ENCODE data around the gene RBM25. TPM values are rescaled to one million over a fixed set of nuclear protein-coding genes. Genes with fewer than 3 reads are reported as not detected.
"Not testable (repeated sequence)": the region's sequence is repeated elsewhere in the genome, so short reads cannot be mapped to it uniquely, and the experiment has no call there.

The RBM25 gene
- total RNA-seq (ENCODE audit: unreplicated experiment): 118 TPM
- long read RNA-seq, transcript RBM25-203 (9 exons, 2,470 nt): major isoform, 12 of 35 reads
- long read RNA-seq, partial matches to known transcripts: 21 of 35 reads
- long read RNA-seq, other reads (novel, unspliced or antisense): 2 of 35 reads

DNA sequence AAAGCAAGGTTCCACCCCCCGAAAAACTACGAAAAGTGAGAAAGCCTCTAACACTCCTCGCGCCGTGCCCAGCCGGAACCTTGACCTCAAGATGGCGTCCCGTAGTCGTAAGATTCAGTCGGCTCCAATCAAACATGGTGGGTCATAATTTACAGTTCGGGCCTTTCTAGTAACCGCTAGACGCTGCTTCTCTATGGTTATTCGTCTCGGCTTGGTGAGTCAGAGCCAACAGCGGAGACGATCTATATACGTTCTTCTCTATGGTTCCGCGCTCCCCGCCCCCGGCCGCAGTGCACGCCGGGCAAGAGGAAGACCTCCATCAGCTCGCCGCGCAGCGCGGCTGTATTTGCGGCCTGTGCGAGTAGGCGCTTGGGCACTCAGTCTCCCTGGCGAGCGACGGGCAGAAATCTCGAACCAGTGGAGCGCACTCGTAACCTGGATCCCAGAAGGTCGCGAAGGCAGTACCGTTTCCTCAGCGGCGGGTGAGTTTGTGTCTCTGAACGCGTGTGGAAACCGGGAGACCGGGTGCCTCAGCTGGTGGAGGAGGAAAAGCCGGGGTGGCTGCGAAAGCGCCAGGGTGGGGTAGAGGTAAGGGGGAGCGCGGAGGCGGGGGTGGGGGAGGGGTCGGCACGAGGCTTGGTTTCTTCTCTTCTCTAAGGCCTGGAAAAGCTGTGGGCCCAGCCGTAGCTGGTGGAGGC lies at the start of gene RBM25:
RBM25 (plus strand) TSS at position 311 of the 698 bp plus-strand sequence. CDS start 13,108 bp downstream, outside the sequence.
- Mint-ChIP-seq H3K27ac (ENCODE audit: unreplicated experiment) (peak within 1 kb of the TSS; percentile 62), H3K9me3 (ENCODE audit: unreplicated experiment) (peaks cover 1% of the 10 kb centered on the region), H3K4me1 (ENCODE audit: low read depth, unreplicated experiment) (peaks cover 6% of the 10 kb centered on the region), H3K4me3 (ENCODE audit: unreplicated experiment) (no peak within 1 kb of the TSS), H3K36me3 (ENCODE audit: unreplicated experiment) (no peaks in the 10 kb centered on the region), H3K27me3 (ENCODE audit: unreplicated experiment) (no peaks in the 10 kb centered on the region)
- TF ChIP-seq, protein P1, sequence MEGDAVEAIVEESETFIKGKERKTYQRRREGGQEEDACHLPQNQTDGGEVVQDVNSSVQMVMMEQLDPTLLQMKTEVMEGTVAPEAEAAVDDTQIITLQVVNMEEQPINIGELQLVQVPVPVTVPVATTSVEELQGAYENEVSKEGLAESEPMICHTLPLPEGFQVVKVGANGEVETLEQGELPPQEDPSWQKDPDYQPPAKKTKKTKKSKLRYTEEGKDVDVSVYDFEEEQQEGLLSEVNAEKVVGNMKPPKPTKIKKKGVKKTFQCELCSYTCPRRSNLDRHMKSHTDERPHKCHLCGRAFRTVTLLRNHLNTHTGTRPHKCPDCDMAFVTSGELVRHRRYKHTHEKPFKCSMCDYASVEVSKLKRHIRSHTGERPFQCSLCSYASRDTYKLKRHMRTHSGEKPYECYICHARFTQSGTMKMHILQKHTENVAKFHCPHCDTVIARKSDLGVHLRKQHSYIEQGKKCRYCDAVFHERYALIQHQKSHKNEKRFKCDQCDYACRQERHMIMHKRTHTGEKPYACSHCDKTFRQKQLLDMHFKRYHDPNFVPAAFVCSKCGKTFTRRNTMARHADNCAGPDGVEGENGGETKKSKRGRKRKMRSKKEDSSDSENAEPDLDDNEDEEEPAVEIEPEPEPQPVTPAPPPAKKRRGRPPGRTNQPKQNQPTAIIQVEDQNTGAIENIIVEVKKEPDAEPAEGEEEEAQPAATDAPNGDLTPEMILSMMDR (IDR thresholded peaks at IDR 0.05; ENCODE audit: partially characterized antibody, unreplicated experiment): no peak
- DNase-seq: peak; percentile 94

DNA sequence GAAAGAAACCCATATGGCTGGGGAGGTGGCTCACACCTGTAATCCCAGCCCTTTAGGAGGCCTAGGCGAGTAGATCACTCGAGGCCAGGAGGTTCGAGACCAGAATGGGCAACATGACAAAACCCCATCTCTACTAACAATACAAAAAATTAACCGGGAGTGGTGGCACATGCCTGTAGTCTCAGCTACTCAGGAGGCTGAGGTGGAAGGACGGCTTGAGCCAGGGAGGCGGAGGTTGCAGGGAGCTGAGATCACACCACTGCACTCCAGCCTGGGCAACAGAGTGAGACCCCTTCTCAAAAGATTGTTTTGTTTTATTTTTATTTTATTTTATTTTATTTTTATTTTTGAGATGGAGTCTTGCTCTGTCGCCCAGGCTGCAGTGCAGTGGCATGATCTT lies 47.1 kb upstream of the RBM25 start:
- H3K27ac Mint-ChIP-seq (ENCODE audit: unreplicated experiment); DNase-seq; H3K4me1 Mint-ChIP-seq (ENCODE audit: low read depth, unreplicated experiment); H3K4me3 Mint-ChIP-seq (ENCODE audit: unreplicated experiment); H3K9me3 Mint-ChIP-seq (ENCODE audit: unreplicated experiment); H3K27me3 Mint-ChIP-seq (ENCODE audit: unreplicated experiment); H3K36me3 Mint-ChIP-seq (ENCODE audit: unreplicated experiment): not testable (repeated sequence)

DNA sequence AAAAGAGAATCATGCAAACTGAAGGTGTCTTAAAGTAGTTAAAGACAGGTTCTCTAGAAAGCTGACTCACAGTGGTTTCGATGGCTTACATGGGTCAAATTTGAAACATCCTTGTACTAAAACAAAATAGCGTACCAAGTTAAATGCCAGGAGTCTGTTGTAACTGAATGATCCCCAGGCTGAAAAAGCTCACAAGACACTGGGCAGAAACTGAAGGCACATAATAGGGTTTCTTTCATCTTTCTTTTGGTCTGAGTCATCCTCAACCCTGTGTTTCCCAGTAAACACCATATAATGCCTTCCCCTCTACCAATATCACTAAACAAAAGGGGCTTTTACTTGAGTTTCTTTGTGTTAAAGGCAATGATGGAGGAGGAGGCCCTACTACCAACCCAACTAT lies 44.2 kb upstream of the RBM25 start:
- TF ChIP-seq, protein P1 (IDR thresholded peaks at IDR 0.05; ENCODE audit: partially characterized antibody, unreplicated experiment): no peak
- Mint-ChIP-seq H3K4me3 (ENCODE audit: unreplicated experiment) (no peak overlapping the region), H3K9me3 (ENCODE audit: unreplicated experiment) (no peaks in the 10 kb centered on the region), H3K27me3 (ENCODE audit: unreplicated experiment) (no peaks in the 10 kb centered on the region), H3K36me3 (ENCODE audit: unreplicated experiment) (peaks cover 2% of the 10 kb centered on the region), H3K27ac (ENCODE audit: unreplicated experiment) (no peak overlapping the region), H3K4me1 (ENCODE audit: low read depth, unreplicated experiment) (peaks cover 2% of the 10 kb centered on the region)
- DNase-seq: no peak

DNA sequence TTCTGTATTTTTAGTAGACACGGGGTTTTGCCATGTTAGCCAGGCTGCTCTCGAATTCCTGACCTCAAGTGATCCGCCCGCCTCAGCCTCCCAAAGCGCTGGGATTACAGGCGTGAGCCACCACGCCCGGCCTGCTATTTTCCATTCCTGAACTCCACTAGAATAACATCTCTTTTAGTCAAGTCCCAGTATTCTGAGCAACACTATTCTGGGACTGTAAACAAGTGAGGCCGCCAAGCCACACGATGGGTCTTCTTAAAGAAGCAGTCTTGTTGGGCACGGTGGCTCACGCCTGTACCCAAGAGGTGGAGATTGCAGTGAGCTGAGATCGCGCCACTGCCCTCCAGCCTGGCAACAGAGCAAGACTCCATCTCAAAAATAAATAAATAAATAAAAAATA lies 42.8 kb upstream of the RBM25 start:
- H3K9me3 Mint-ChIP-seq (ENCODE audit: unreplicated experiment); H3K27me3 Mint-ChIP-seq (ENCODE audit: unreplicated experiment); H3K4me3 Mint-ChIP-seq (ENCODE audit: unreplicated experiment); H3K36me3 Mint-ChIP-seq (ENCODE audit: unreplicated experiment); DNase-seq; H3K27ac Mint-ChIP-seq (ENCODE audit: unreplicated experiment); H3K4me1 Mint-ChIP-seq (ENCODE audit: low read depth, unreplicated experiment): not testable (repeated sequence)

DNA sequence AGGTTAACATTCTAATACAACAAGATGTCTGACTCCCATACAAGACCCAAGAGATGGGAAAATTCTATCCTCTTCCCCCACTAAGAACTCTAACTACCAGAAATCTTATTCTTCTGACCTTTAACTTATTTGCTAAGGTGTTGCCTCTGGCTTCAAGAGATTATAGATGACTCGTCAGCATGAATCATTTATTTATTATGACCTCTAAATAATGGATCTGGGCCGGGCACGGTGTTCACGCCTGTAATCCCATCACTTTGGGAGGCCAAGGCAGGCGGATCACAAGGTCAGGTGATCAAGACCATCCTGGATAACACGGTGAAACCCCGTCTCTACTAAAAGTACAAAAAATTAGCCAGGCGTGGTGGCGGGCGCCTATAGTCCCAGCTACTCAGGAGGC lies 42.3 kb upstream of the RBM25 start:
- H3K36me3 Mint-ChIP-seq (ENCODE audit: unreplicated experiment); H3K27me3 Mint-ChIP-seq (ENCODE audit: unreplicated experiment); H3K9me3 Mint-ChIP-seq (ENCODE audit: unreplicated experiment); DNase-seq; H3K4me1 Mint-ChIP-seq (ENCODE audit: low read depth, unreplicated experiment); H3K27ac Mint-ChIP-seq (ENCODE audit: unreplicated experiment); H3K4me3 Mint-ChIP-seq (ENCODE audit: unreplicated experiment): not testable (repeated sequence)

DNA sequence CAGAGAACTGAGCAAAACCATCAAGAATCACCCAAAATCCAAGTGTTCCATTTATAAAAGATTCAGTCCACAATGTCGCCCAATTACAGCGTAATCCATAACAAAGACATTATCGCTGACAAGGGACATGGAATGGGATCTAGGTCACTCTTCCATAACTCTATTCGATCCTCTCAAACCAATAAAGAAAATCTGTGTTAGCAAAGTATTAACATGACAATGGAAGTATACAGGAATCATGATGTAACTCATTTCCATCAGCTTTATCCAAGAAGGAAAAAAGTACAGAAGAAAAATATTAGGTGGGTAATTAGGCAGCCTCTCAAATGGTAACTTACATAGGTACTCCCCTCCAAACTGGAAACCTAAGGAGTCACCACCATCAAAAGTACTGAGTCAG lies 36.3 kb upstream of the RBM25 start:
- Mint-ChIP-seq H3K27ac (ENCODE audit: unreplicated experiment) (no peak overlapping the region), H3K36me3 (ENCODE audit: unreplicated experiment) (no peaks in the 10 kb centered on the region), H3K4me3 (ENCODE audit: unreplicated experiment) (peak overlapping the region; percentile 65), H3K9me3 (ENCODE audit: unreplicated experiment) (peaks cover 2% of the 10 kb centered on the region), H3K4me1 (ENCODE audit: low read depth, unreplicated experiment) (peaks cover 29% of the 10 kb centered on the region), H3K27me3 (ENCODE audit: unreplicated experiment) (peaks cover 4% of the 10 kb centered on the region)
- TF ChIP-seq, protein P1 (IDR thresholded peaks at IDR 0.05; ENCODE audit: partially characterized antibody, unreplicated experiment): no peak
- no peak for DNase-seq

All from glutamatergic neuron (in vitro differentiated cells).